GM18951 (cell line): ENCODE results near the gene MUC5B.
"Not testable (repeated sequence)": the region's sequence is repeated elsewhere in the genome, so short reads cannot be mapped to it uniquely, and the experiment has no call there.

ENCODE experiments used
- POLR2A ChIP-seq: IDR thresholded peaks from 4 replicates; pipeline ENCODE4 v1.6.1; 2011; ENCODE audit warnings: mild to moderate bottlenecking; ENCODE audit not compliant: insufficient read length, insufficient read depth; ENCODE audit errors: extremely low read depth
- in situ Hi-C: fragments of 300-500 bp; cut with MboI; formaldehyde crosslinking; loops from one replicate; pipeline ENCODE4 v1.12.0; 2022; ENCODE audit warnings: low sequenced_read_pairs, mixed read lengths, inconsistent platforms; ENCODE audit not compliant: unreplicated experiment

Gene MUC5B

DNA sequence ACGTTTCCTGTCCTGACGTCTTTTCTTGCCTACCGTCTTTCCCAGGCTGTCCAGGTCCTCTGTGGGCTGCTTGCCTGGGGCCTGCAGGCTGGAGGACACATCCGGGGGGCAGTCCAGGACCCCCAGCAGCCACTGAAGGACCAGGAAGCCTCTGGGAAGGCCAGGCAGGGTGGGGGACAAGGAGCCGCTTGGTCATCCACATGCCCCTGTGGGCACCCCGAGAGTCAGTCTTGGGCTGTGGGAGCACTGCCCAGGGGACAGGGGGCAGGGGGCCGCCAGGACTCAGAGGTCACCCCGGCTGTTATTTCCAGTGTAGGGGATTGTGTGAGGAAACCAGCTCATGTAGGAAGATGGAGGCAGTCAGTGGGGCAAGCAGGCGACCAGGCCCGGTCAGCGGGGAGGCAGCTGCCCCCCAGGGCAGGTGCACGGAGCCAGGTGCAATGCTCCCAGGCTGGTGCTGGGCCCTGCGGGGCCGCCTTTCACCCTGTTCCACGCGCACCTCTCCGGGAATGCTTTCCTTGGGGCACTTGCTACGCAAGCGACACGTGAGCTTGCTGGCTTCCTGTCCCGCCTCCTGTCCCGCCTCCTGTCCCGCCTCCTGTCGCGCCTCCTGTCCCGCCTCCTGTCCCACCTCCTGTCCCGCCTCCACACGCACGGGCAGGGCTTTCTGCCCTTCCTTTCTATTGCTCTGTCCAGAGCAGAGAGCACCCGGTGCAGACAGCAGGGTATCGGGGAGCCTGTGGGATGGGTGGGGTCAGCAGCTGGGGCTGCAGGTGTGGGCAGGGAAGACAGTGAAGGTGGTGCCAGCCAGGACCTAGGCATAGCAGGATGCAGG is 39.5 kb downstream of the MUC5B start:
- in situ Hi-C loops: no loop called here
- TF ChIP-seq POLR2A: peak; percentile 67

GRCh38 chr11:1263010-1263409 is 40.1 kb downstream of the MUC5B start:
- in situ Hi-C loops: no loop called here
- TF ChIP-seq POLR2A: no peak

DNA sequence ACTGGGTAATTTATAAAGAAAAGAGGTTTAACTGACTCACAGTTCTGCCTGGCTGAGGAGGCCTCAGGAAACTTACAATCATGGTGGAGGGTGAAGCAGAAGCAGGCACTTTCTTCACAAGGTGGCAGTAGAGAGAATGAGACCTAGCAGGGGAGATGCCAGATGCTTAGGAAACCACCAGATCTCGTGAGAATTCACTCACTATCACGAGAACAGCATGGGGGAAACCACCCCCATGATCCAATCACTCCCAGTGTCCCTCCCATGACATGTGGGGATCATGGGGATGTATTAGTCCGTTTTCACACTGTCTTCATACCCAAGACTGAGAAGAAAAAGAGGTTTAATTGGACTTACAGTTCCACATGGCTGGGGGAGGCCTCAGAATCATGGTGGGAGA is 41.6 kb downstream of the MUC5B start:
- in situ Hi-C loops: not testable (repeated sequence)

- in situ Hi-C loops: not testable (repeated sequence)
Measured at GRCh38 chr11:1265480-1265879, 42.6 kb downstream of the MUC5B start.

GRCh38 chr11:1266976-1267375 is 44.1 kb downstream of the MUC5B start:
- in situ Hi-C loops: not testable (repeated sequence)

DNA sequence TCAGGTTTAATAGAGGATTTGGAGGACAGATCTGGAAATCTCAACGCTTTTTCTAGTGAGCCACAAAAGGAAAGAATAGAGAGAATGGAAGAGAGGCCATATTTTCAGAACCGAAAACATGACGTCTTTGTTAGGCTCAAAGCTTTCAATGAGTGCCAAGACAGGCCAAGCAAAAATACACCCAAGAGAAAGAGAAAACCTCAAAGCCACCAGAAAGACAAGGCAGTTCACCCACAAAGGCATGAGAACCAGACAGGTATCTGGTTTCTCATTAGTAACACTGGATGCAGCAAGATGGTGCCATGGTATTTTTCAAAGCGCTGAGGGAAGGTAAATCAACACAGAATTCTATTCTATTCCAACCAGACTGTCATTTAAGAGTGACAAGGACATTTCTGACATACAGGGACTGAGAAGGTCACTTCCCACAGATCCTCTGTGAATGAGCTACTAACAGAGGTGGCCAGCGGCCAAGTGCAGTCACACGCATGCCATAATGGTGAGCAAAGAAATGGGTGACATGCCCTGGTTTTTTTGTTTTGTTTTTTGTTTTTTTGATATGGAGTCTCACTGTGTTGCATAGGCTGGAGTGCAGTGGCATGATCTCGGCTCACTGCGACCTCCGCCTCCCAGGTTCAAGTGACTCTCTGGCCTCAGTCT is 44.7 kb downstream of the MUC5B start:
- in situ Hi-C loops: no loop called here
- no peak for TF ChIP-seq POLR2A

DNA sequence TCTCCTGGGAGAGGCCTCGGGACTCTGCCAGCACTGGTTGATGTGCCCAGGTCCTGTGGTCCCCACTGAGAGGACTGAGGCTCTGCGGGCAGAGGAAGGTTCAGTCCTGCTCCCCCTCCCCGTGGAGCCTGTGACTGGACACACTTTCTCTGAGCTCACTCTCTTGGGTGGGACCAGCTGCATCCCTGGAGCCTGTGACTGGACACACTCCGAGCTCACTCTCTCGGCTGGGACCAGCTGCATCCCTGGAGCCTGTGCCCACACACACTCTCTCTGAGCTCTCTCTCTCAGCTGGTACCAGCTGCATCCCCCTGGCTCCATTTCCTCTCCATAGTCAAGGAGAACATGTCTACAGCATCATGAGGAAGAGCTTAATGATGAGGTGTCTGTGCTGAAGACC is 47.1 kb downstream of the MUC5B start:
- in situ Hi-C loops: no loop called here
- TF ChIP-seq POLR2A: no peak

DNA sequence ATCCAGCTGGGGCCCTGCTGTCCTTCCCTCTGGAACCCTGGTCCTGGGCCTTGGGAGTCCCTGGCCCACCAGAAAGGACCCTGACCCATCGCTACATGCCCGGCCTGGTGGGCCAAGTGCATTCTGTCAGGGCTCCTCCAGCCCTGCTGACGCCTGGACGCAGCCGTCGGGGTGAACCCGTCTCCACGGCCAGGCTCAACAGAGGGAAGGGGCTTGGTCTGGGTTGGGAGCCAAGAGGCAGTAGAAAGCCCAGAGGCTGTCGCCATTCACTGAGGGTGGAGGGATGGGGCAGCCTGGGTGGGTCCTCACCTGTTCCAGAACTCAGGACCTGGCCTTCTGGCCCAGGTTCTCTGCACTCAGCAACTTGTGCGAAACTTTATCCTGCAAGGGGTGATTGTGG is 47.6 kb downstream of the MUC5B start:
- no peak for TF ChIP-seq POLR2A
- in situ Hi-C loops: no loop called here

GRCh38 chr11:1271002-1271401 is 48.1 kb downstream of the MUC5B start:
- TF ChIP-seq POLR2A: no peak
- in situ Hi-C loops: no loop called here

- no peak for TF ChIP-seq POLR2A
- in situ Hi-C loops: no loop called here
Measured at GRCh38 chr11:1271406-1271805, 48.5 kb downstream of the MUC5B start.

DNA sequence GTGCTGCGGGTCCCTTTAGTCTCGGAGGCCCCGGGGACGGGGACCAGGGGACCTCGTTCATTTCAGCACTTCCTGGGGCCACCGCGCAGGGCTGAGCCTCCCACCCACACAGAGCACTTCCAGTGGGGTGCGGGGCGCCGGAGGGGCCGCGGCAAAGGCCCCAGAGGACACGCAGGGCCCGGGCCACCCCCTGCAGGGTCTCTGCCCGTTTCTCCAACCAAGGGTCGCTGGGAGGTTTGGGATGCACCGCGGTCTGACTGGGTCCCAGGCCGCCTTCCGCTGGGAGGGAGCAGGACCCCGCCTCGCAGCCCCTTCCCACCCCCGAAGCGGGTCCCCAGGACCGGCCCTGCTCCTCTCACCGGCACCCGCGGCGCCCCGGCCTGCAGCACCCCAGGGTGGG is 49.1 kb downstream of the MUC5B start:
- TF ChIP-seq POLR2A: no peak
- in situ Hi-C loops: no loop called here

GRCh38 chr11:1272531-1272930 is 49.7 kb downstream of the MUC5B start:
- TF ChIP-seq POLR2A: no peak
- in situ Hi-C loops: no loop called here

- in situ Hi-C loops: no loop called here
- no peak for TF ChIP-seq POLR2A
Measured at GRCh38 chr11:1274501-1274900, 51.6 kb downstream of the MUC5B start.

- in situ Hi-C loops: no loop called here
- no peak for TF ChIP-seq POLR2A
Measured at GRCh38 chr11:1275021-1275420, 52.2 kb downstream of the MUC5B start.
